GM23338 (cell line): ENCODE results near the gene RTN4RL2.

Experiments
- CREB1 ChIP-seq: fragments of 250-450 bp; sonication (Bioruptor Pico); IDR thresholded peaks from 2 replicates; pipeline ENCODE4 v1.5.0; 2020; ENCODE audit warnings: low read depth, mild to moderate bottlenecking, moderate library complexity
- CTCF ChIP-seq, 2 experiments: fragments of 200-600 bp in 1 of 2; sonication (generic) in 1 of 2; conservative IDR thresholded peaks; 2 replicates each; pipeline versions ENCODE4 v1.5.1 to v1.6.1; 2016 to 2017; ENCODE audit warnings: antibody characterized with exemption in 2 of 2, low read depth in 2 of 2, mild to moderate bottlenecking in 2 of 2, moderate library complexity in 1 of 2
- EZH2 ChIP-seq: fragments of 200-600 bp; sonication (generic); IDR thresholded peaks from one replicate; pipeline ENCODE4 v1.8.0; 2017; ENCODE audit warnings: antibody characterized with exemption, mild to moderate bottlenecking, low read depth; ENCODE audit not compliant: unreplicated experiment
- EZH2phosphoT487 ChIP-seq: fragments of 200-600 bp; sonication (generic); IDR thresholded peaks from one replicate; pipeline ENCODE4 v1.8.1; 2018; ENCODE audit warnings: antibody characterized with exemption; ENCODE audit not compliant: unreplicated experiment
- POLR2AphosphoS5 ChIP-seq: IDR thresholded peaks from 2 replicates; pipeline ENCODE4 v1.6.1; 2016; ENCODE audit warnings: antibody characterized with exemption, low read depth
- REST ChIP-seq: IDR thresholded peaks from one replicate; pipeline ENCODE4 v1.6.1; 2018; ENCODE audit warnings: antibody characterized with exemption; ENCODE audit not compliant: unreplicated experiment

- TF ChIP-seq CTCF (conservative IDR thresholded peaks at IDR 0.05; ENCODE audit: low read depth in 2 of 2) = no peak
- TF ChIP-seq EZH2 = no peak
- TF ChIP-seq EZH2phosphoT487 = no peak
- no peak for TF ChIP-seq REST
- no peak for TF ChIP-seq CREB1 (CRISPR knock-in tag)
- no peak for TF ChIP-seq POLR2AphosphoS5
Measured at GRCh38 chr11:57419146-57419545, 41.2 kb upstream of the RTN4RL2 start.
